HCT116 (cell line): Measurements from ENCODE around the gene TMEM117. TPM values are rescaled to one million over a fixed set of nuclear protein-coding genes. Genes with fewer than 3 reads are reported as not detected.

Source experiments
- ATAC-seq: fragments of 200-7000 bp; cut with Tn5 transposase; 2 replicates; pipeline ENCODE4 v1.9.1; 2020; ENCODE audit warnings: mild to moderate bottlenecking, moderate library complexity
- BruUV-seq: library from RNA; stranded (reverse); fragments of 400-500 nt; replicated peaks from 2 replicates; lab custom pipeline; 2021; lab: Mats Ljungman, UMichigan
- CTCF ChIA-PET: fragments of 300-600 bp; sonication (Branson Sonifier 250); formaldehyde crosslinking; loops from one replicate; lab custom pipeline; 2021; ENCODE audit warnings: antibody characterized with exemption; lab: Charles Lee
- POLR2A ChIA-PET: fragments of 300-600, 350-600 bp; sonication (Branson Sonifier 250); formaldehyde crosslinking; loops from one replicate; lab custom pipeline; 2021; ENCODE audit warnings: antibody characterized with exemption; lab: Charles Lee
- RAD21 ChIA-PET, 2 experiments: fragments of 300-600 bp; sonication (Branson Sonifier 250); formaldehyde crosslinking; loops; one replicate each; lab custom pipeline; 2023; ENCODE audit warnings: low total read pairs in 2 of 2; ENCODE audit not compliant: uncharacterized antibody in 2 of 2, unreplicated experiment in 2 of 2, low non-redundant PET in 1 of 2; lab: Charles Lee
- DNase-seq: peaks from one replicate; pipeline ENCODE4 v3.0.0-alpha.2; 2010; ENCODE audit warnings: low read depth, low spot score
- H2AFZ ChIP-seq: fragments of 200-600 bp; shearing (Covaris generic), sonication (generic); 2 replicates; pipeline ENCODE4 v1.6.1; 2017; ENCODE audit warnings: low read depth, mixed run types, mixed read lengths, antibody characterized with exemption, low read length; ENCODE audit not compliant: poor library complexity, severe bottlenecking
- H3K27ac ChIP-seq: 2 replicates; pipeline ENCODE4 v1.5.1; 2012; ENCODE audit warnings: low read depth, low read length
- H3K27me3 ChIP-seq: fragments of 200-600 bp; sonication (generic); 2 replicates; pipeline ENCODE4 v1.6.1; 2016; ENCODE audit warnings: mixed run types, low read length, mixed read lengths; ENCODE audit not compliant: insufficient read depth
- H3K36me3 ChIP-seq, 2 experiments: fragments of 200-500 bp in 1 of 2; fragments of 200-600 bp in 1 of 2; sonication (Bioruptor generic) in 1 of 2; sonication (generic) in 1 of 2; 2 replicates each; pipeline versions ENCODE4 v1.5.1 to v1.6.1; 2014 to 2016; ENCODE audit warnings: low read length in 2 of 2, inconsistent platforms in 1 of 2, mixed read lengths in 1 of 2, mixed run types in 1 of 2; ENCODE audit not compliant: insufficient read depth in 2 of 2, control insufficient read depth in 1 of 2
- H3K4me1 ChIP-seq, 2 experiments: fragments of 200-600 bp in 1 of 2; sonication (generic) in 1 of 2; 2 replicates each; pipeline versions ENCODE4 v1.5.1 to v1.6.1; 2012 to 2017; ENCODE audit warnings: low read length in 2 of 2, inconsistent platforms in 1 of 2, mild to moderate bottlenecking in 1 of 2, mixed read lengths in 1 of 2, mixed run types in 1 of 2, moderate library complexity in 1 of 2; ENCODE audit not compliant: insufficient read depth in 2 of 2, control insufficient read depth in 1 of 2
- H3K4me2 ChIP-seq: fragments of 200-600 bp; sonication (generic); 2 replicates; pipeline ENCODE4 v1.6.1; 2017; ENCODE audit warnings: mixed run types, low read length, mixed read lengths
- H3K4me3 ChIP-seq, 2 experiments: fragments of 200-600 bp in 1 of 2; sonication (generic) in 1 of 2; replicated peaks in 1 of 2; 2 replicates each; pipeline ENCODE4 v1.5.1; 2011 to 2016; ENCODE audit warnings: low read length in 2 of 2, control low read depth in 1 of 2, low read depth in 1 of 2, mild to moderate bottlenecking in 1 of 2, mixed read lengths in 1 of 2, mixed run types in 1 of 2
- H3K79me2 ChIP-seq: fragments of 200-600 bp; sonication (generic); 2 replicates; pipeline ENCODE4 v1.6.1; 2017; ENCODE audit warnings: mild to moderate bottlenecking, mixed run types, low read length, moderate library complexity, mixed read lengths; ENCODE audit not compliant: insufficient read depth
- H3K9ac ChIP-seq: fragments of 200-600 bp; sonication (generic); 2 replicates; pipeline ENCODE4 v1.6.1; 2016; ENCODE audit warnings: low read length, mixed read lengths
- H3K9me2 ChIP-seq: fragments of 200-600 bp; sonication (generic), shearing (Covaris generic); 2 replicates; pipeline ENCODE4 v1.6.1; 2017; ENCODE audit warnings: mixed run types, mild to moderate bottlenecking, moderate library complexity; ENCODE audit not compliant: insufficient read depth
- H3K9me3 ChIP-seq, 2 experiments: fragments of 200-500 bp in 1 of 2; fragments of 200-600 bp in 1 of 2; sonication (Bioruptor generic) in 1 of 2; sonication (generic) in 1 of 2; 2 replicates each; pipeline ENCODE4 v1.6.1; 2014 to 2017; ENCODE audit warnings: low read length in 2 of 2, mixed read lengths in 2 of 2, inconsistent platforms in 1 of 2, low read depth in 1 of 2, mild to moderate bottlenecking in 1 of 2, mixed run types in 1 of 2, moderate library complexity in 1 of 2; ENCODE audit not compliant: control insufficient read depth in 1 of 2, insufficient read depth in 1 of 2
- H4K20me1 ChIP-seq: fragments of 200-600 bp; sonication (generic), shearing (Covaris generic); 2 replicates; pipeline ENCODE4 v1.6.1; 2017; ENCODE audit warnings: mixed run types, mild to moderate bottlenecking, moderate library complexity; ENCODE audit not compliant: insufficient read depth
- CTCF ChIP-seq, 3 experiments: fragments of 200-600 bp in 1 of 3; sonication (generic) in 1 of 3; IDR thresholded peaks in 2 of 3; conservative IDR thresholded peaks in 1 of 3; 2 replicates each; pipeline ENCODE4 v1.5.1; 2012 to 2017; ENCODE audit warnings: low read depth in 2 of 3, low read length in 2 of 3, antibody characterized with exemption in 1 of 3, borderline replicate concordance in 1 of 3, control low read depth in 1 of 3, mild to moderate bottlenecking in 1 of 3, mixed read lengths in 1 of 3, mixed run types in 1 of 3, moderate library complexity in 1 of 3; ENCODE audit not compliant: insufficient read depth in 1 of 3
- RAD21 ChIP-seq: IDR thresholded peaks from 2 replicates; pipeline ENCODE4 v1.6.1; 2012; ENCODE audit warnings: low read depth, mild to moderate bottlenecking
- SRF ChIP-seq: IDR thresholded peaks from 2 replicates; pipeline ENCODE4 v1.6.1; 2012; ENCODE audit warnings: low read depth
- ZFX ChIP-seq: fragments of 450-650 bp; IDR thresholded peaks from 2 replicates; pipeline ENCODE4 v1.6.1; 2017
- intact Hi-C: fragments of 100-400 bp; cut with micrococcal nuclease; formaldehyde crosslinking; loops from 2 replicates; pipeline ENCODE4 v1.10.0; 2022
- total RNA-seq: library from RNA; stranded (reverse); gene quantifications from one replicate; pipeline ENCODE4 v1.2.1, GENCODE V29; 2021; ENCODE audit not compliant: unreplicated experiment

The TMEM117 gene
- total RNA-seq, 1 experiment from 2014 or later, result 3.6 TPM

- no peaks in the 10 kb centered on the region for H3K79me2 ChIP-seq
- no TSS peak for BruUV-seq
Observed at GRCh38 chr12:44000309-44000952, 164.6 kb downstream of the TMEM117 start.

More at GRCh38 chr12:44000309-44000952, 164.6 kb downstream of the TMEM117 start:
- Histone ChIP-seq H3K9ac (no peak overlapping the region), H3K4me3 (no peak overlapping the region), H3K27ac (no peak overlapping the region), H3K9me2 (no peaks in the 10 kb centered on the region), H3K4me1 (no peaks in the 10 kb centered on the region), H3K27me3 (no peaks in the 10 kb centered on the region), H3K36me3 (no peaks in the 10 kb centered on the region), H4K20me1 (no peaks in the 10 kb centered on the region), H2AFZ (no peak overlapping the region), H3K4me2 (no peak overlapping the region), H3K9me3 (no peaks in the 10 kb centered on the region)
- TF ChIP-seq RAD21 (peak; percentile 48), SRF (no peak), ZFX (no peak), CTCF (IDR thresholded peaks at IDR 0.05 in 2 of 3, conservative IDR thresholded peaks at IDR 0.05 in 1 of 3; ENCODE audit: borderline replicate concordance in 1 of 3, insufficient read depth in 1 of 3, low read depth in 2 of 3, low read length in 2 of 3) (peak; percentile 52 to 86 (median 75))
- ChIA-PET POLR2A (no interaction called here), RAD21 (interaction anchor here in 1 of 2 experiments (1.4 kb wide), 1 partner anchor 931 kb away, joined by 4 read pairs; no protein-coding TSS in a partner anchor), CTCF (interaction anchor here (1.0 to 2.2 kb wide), 6 partner anchors 13 to 948 kb away, joined by 3 to 14 read pairs (median 4); no protein-coding TSS in a partner anchor)
- intact Hi-C loops, result loop anchor here (1.0 kb wide), 1 partner anchor 931 kb away; no protein-coding TSS in a partner anchor
- ATAC-seq (peak; percentile 100), DNase-seq (peak; percentile 60)
